CD14-positive monocyte (primary cell): ENCODE measurements around the gene SDF2. TPM values are rescaled to one million over a fixed set of nuclear protein-coding genes. Genes with fewer than 3 reads are reported as not detected.
A peak's percentile ranks its signal among the peaks of the same experiment; 100 is the strongest.

ENCODE experiments used
- DNase-seq, 3 donors: peaks; one replicate each; pipeline ENCODE4 v3.0.0-alpha.2; 2011 to 2022
- H2AFZ ChIP-seq: 2 replicates; pipeline ENCODE4 v1.6.0; 2012; ENCODE audit warnings: mild to moderate bottlenecking, low read depth, low read length, inconsistent platforms; ENCODE audit not compliant: insufficient read depth, poor library complexity, severe bottlenecking
- H3K27ac ChIP-seq, 2 donors: 1 replicate in 1 of 2; 2 replicates in 1 of 2; pipeline ENCODE4 v1.5.1; 2012 to 2013; ENCODE audit warnings: low read length in 2 of 2, control low read depth in 1 of 2, inconsistent platforms in 1 of 2, low read depth in 1 of 2, mild to moderate bottlenecking in 1 of 2
- H3K27me3 ChIP-seq, 2 donors: one replicate each; pipeline versions ENCODE4 v1.6.0 to v1.6.1; 2011 to 2013; ENCODE audit warnings: low read length in 2 of 2; ENCODE audit not compliant: control insufficient read depth in 2 of 2, insufficient read depth in 2 of 2
- H3K36me3 ChIP-seq, 2 donors: replicated peaks in 1 of 2; 1 replicate in 1 of 2; 2 replicates in 1 of 2; pipeline versions ENCODE4 v1.5.1 to v1.6.1; 2012 to 2013; ENCODE audit warnings: low read length in 2 of 2, control low read depth in 1 of 2, inconsistent platforms in 1 of 2, mild to moderate bottlenecking in 1 of 2; ENCODE audit not compliant: insufficient read depth in 2 of 2, control insufficient read depth in 1 of 2
- H3K4me1 ChIP-seq, 2 donors: 1 replicate in 1 of 2; 2 replicates in 1 of 2; pipeline versions ENCODE4 v1.5.1 to v1.6.1; 2012 to 2013; ENCODE audit warnings: low read length in 2 of 2, control low read depth in 1 of 2, inconsistent platforms in 1 of 2, mild to moderate bottlenecking in 1 of 2, moderate library complexity in 1 of 2; ENCODE audit not compliant: insufficient read depth in 2 of 2, control insufficient read depth in 1 of 2
- H3K4me2 ChIP-seq: replicated peaks from 2 replicates; pipeline ENCODE3; 2012; ENCODE audit warnings: low read length, moderate library complexity, mild to moderate bottlenecking; ENCODE audit not compliant: poor library complexity, severe bottlenecking; ENCODE audit errors: extremely low read depth
- H3K4me3 ChIP-seq, 3 experiments: fragments of 200-600 bp in 1 of 3; sonication (generic) in 1 of 3; replicated peaks in 1 of 3; 1 replicate in 2 of 3; 2 replicates in 1 of 3; pipeline ENCODE4 v1.5.1; 2011 to 2013; ENCODE audit warnings: low read length in 3 of 3, mild to moderate bottlenecking in 3 of 3, control low read depth in 2 of 3, low read depth in 2 of 3, inconsistent platforms in 1 of 3, moderate library complexity in 1 of 3
- H3K79me2 ChIP-seq: 2 replicates; pipeline ENCODE4 v1.6.0; 2012; ENCODE audit warnings: mild to moderate bottlenecking, control low read depth, inconsistent platforms, low read length, moderate library complexity; ENCODE audit not compliant: insufficient read depth
- H3K9ac ChIP-seq: 2 replicates; pipeline ENCODE4 v1.6.0; 2017; ENCODE audit warnings: low read length, mild to moderate bottlenecking; ENCODE audit not compliant: insufficient read depth, poor library complexity, severe bottlenecking
- H3K9me3 ChIP-seq, 2 donors: replicated peaks in 1 of 2; 1 replicate in 1 of 2; 2 replicates in 1 of 2; pipeline versions ENCODE4 v1.5.1 to v1.6.1; 2012 to 2013; ENCODE audit warnings: low read length in 2 of 2, control low read depth in 1 of 2; ENCODE audit not compliant: control insufficient read depth in 1 of 2, insufficient read depth in 1 of 2
- H4K20me1 ChIP-seq: 2 replicates; pipeline ENCODE4 v1.6.0; 2012; ENCODE audit warnings: mild to moderate bottlenecking, low read length, control low read depth, moderate library complexity; ENCODE audit not compliant: insufficient read depth
- H3K27ac Mint-ChIP-seq, 7 donors: one replicate each; pipeline ENCODE4 v1.8.0; 2020; ENCODE audit warnings: mild to moderate bottlenecking in 7 of 7, mixed read lengths in 7 of 7, moderate library complexity in 6 of 7, inconsistent platforms in 2 of 7
- H3K27me3 Mint-ChIP-seq, 3 donors: one replicate each; pipeline ENCODE4 v1.8.0; 2021 to 2022; ENCODE audit warnings: low read depth in 3 of 3, mild to moderate bottlenecking in 3 of 3, mixed read lengths in 3 of 3, moderate library complexity in 3 of 3, inconsistent platforms in 1 of 3
- H3K36me3 Mint-ChIP-seq, 2 donors: one replicate each; pipeline ENCODE4 v1.8.0; 2020; ENCODE audit warnings: mixed read lengths in 2 of 2, inconsistent platforms in 1 of 2, mild to moderate bottlenecking in 1 of 2
- H3K4me1 Mint-ChIP-seq: one replicate; pipeline ENCODE4 v1.8.0; 2020; ENCODE audit warnings: mild to moderate bottlenecking, mixed read lengths
- H3K4me3 Mint-ChIP-seq, 2 donors: one replicate each; pipeline ENCODE4 v1.8.0; 2020; ENCODE audit warnings: mild to moderate bottlenecking in 2 of 2, mixed read lengths in 2 of 2, moderate library complexity in 1 of 2
- H3K9me3 Mint-ChIP-seq, 7 donors: one replicate each; pipeline ENCODE4 v1.8.0; 2020 to 2022; ENCODE audit warnings: mixed read lengths in 7 of 7, mild to moderate bottlenecking in 6 of 7, moderate library complexity in 6 of 7, inconsistent platforms in 2 of 7
- WGBS: methylation state at CpG from one replicate; pipeline ENCODE4 v1.1.5; 2013; ENCODE audit warnings: missing lambda C conversion rate; ENCODE audit not compliant: insufficient coverage; 5-methylcytosine and 5-hydroxymethylcytosine counted together
- intact Hi-C, 2 donors: fragments of 100-400 bp; cut with micrococcal nuclease; formaldehyde crosslinking; loops; one replicate each; pipeline versions ENCODE4 v1.15.0 to v1.15.1; 2023
- polyA minus RNA-seq: library from RNA; depleted of rRNA, polyadenylated mRNA; stranded (reverse); fragments of >200 nt; gene quantifications from 2 replicates; pipeline ENCODE4 v1.2.3, GENCODE V29; 2012
- polyA plus RNA-seq, 3 donors: library from polyadenylated mRNA; depleted of rRNA in 1 of 3; unstranded in 2 of 3; stranded (reverse) in 1 of 3; fragments of 300-500 nt in 2 of 3; fragments of >200 nt in 1 of 3; fragmentation: Illumina TruSeq in 2 of 3; gene quantifications; 1 replicate in 2 of 3; 2 replicates in 1 of 3; pipeline ENCODE4 v1.2.3, GENCODE V29; 2012 to 2021
- total RNA-seq, 12 experiments: library from RNA in 1 of 12; stranded (reverse) in 1 of 12; fragments of 120-200 nt in 1 of 12; gene quantifications; one replicate each; pipeline ENCODE4 v1.2.4 and lab custom pipeline; 2013 to 2026; ENCODE audit warnings: mixed read lengths in 6 of 12, inconsistent platforms in 1 of 12
- TF ChIP-seq, protein P1 (sequence below): fragments of 200-600 bp; IDR thresholded peaks from one replicate; pipeline ENCODE4 v1.8.0; 2022; ENCODE audit warnings: antibody characterized with exemption, mild to moderate bottlenecking

Gene SDF2, protein sequence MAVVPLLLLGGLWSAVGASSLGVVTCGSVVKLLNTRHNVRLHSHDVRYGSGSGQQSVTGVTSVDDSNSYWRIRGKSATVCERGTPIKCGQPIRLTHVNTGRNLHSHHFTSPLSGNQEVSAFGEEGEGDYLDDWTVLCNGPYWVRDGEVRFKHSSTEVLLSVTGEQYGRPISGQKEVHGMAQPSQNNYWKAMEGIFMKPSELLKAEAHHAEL
- total RNA-seq (2013): 70.8 TPM
- 100 to 1,000 TPM in 1 of 3 donors, 10 to 100 TPM in 2; 52.9 to 103 (median 84.5) TPM for polyA plus RNA-seq
- 38.2 and 47.9 TPM in 2 replicates for polyA minus RNA-seq
- 31.2 to 54.2 (median 38.0) reads per million in 11 experiments for total RNA-seq (lab: John Stamatoyannopoulos, UW)

DNA sequence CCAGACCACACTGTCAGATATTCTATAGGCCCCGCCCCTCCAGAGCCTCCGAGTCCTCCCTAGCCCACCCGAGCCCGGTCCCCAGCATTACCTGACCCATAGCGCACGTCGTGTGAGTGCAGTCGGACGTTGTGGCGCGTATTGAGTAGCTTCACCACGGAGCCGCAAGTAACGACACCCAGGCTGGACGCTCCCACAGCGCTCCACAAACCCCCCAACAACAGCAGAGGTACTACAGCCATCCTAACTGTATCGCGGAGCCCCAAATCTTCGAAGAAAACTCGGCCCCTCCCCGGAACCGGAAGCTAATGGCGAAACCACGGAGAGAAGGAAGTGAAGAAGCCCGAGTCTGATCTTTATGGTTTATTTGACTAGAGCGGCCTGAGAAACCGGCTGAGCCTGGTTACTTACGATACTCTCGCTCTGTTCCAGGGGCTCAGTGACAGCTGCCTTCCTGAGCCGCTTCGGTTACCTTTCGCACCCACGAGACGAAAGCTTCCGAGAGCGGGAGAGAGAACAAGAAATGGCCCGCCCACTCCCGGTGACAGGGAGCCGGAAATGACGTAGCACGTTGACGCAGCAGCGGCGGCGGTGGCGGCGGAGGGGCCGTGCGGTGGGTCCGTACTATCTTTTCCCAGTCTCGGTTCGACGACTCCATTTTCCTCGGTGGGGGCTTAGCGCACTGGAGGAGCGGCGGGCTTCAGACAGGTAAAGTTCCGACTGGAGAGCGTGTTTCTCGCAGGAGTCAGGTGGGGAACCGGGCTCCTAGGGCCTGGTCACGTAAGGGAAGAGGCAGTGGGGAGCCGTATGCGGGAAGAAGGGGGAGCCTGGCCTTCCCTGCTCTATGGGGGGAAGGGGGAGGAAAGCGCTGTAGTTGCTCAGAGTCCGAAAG lies at the start of gene SDF2, which contains the start of gene SUPT6H:
Gene SDF2, minus strand, starts transcription at position 272 of the 892 bp plus-strand sequence. Its CDS starts 30 bp downstream, at position 242.
Gene SUPT6H, plus strand, starts transcription at position 571 of the 892 bp plus-strand sequence. CDS start 11,197 bp downstream, outside the sequence.
- peaks cover 0 to 7% (median 2%) of the 10 kb centered on the region in 7 donors for H3K9me3 Mint-ChIP-seq
- peaks cover 17 to 44% of the 10 kb centered on the region in 2 donors for H3K36me3 ChIP-seq
- peaks cover 35% of the 10 kb centered on the region for H3K4me1 Mint-ChIP-seq

More for the DNA sequence above, at the start of gene SDF2, which contains the start of gene SUPT6H:
- Mint-ChIP-seq H3K27me3 (peaks cover 0 to 2% (median 0%) of the 10 kb centered on the region in 3 donors), H3K4me3 (peak within 1 kb of the TSS; percentile 97 to 99), H3K36me3 (peaks cover 39 to 41% of the 10 kb centered on the region in 2 donors), H3K27ac (peak within 1 kb of the TSS; percentile 99 to 100 (median 100))
- Histone ChIP-seq H2AFZ (peak within 1 kb of the TSS; percentile 86), H3K27ac (peak within 1 kb of the TSS; percentile 93 to 99), H3K27me3 (no peaks in the 10 kb centered on the region), H3K9ac (peak within 1 kb of the TSS; percentile 92), H3K4me2 (peak within 1 kb of the TSS; percentile 79), H4K20me1 (peaks cover 32% of the 10 kb centered on the region), H3K4me3 (peak within 1 kb of the TSS; percentile 64 to 91 (median 71)), H3K9me3 (no peaks in the 10 kb centered on the region), H3K4me1 (peaks cover 19 to 24% of the 10 kb centered on the region in 2 donors), H3K79me2 (peaks cover 91% of the 10 kb centered on the region)
- whole genome bisulfite sequencing: 0% methylated on average over 60 of the region's 66 CpGs
- intact Hi-C loops: loop anchor here in 1 of 2 donors (2.0 to 5.0 kb wide), 2 partner anchors 17 to 55 kb away; partner anchors contain the start of genes BLTP2, RAB34 and RPL23A
- TF ChIP-seq, protein P1, sequence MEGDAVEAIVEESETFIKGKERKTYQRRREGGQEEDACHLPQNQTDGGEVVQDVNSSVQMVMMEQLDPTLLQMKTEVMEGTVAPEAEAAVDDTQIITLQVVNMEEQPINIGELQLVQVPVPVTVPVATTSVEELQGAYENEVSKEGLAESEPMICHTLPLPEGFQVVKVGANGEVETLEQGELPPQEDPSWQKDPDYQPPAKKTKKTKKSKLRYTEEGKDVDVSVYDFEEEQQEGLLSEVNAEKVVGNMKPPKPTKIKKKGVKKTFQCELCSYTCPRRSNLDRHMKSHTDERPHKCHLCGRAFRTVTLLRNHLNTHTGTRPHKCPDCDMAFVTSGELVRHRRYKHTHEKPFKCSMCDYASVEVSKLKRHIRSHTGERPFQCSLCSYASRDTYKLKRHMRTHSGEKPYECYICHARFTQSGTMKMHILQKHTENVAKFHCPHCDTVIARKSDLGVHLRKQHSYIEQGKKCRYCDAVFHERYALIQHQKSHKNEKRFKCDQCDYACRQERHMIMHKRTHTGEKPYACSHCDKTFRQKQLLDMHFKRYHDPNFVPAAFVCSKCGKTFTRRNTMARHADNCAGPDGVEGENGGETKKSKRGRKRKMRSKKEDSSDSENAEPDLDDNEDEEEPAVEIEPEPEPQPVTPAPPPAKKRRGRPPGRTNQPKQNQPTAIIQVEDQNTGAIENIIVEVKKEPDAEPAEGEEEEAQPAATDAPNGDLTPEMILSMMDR: no peak
- peak; percentile 88 to 90 (median 88) for DNase-seq
